Small intestine (tissue), 7 donors: ENCODE data around the gene TENM3. TPM values are rescaled to one million over a fixed set of nuclear protein-coding genes. Genes with fewer than 3 reads are reported as not detected.

Experiments
- DNase-seq, 2 donors: peaks; one replicate each; pipeline versions ENCODE4 v3.0.0 to v3.0.0-alpha.2; 2013
- FAIRE-seq: peaks from 2 replicates; lab custom pipeline; 2012; peaks lifted over from hg19 to GRCh38; lab: Jason Lieb, UNC
- H3K27ac ChIP-seq, 3 donors: one replicate each; pipeline ENCODE4 v1.5.1; 2013; ENCODE audit warnings: low read length in 2 of 3, mild to moderate bottlenecking in 2 of 3, control low read depth in 1 of 3, inconsistent platforms in 1 of 3, low read depth in 1 of 3, moderate library complexity in 1 of 3
- H3K27me3 ChIP-seq, 3 donors: one replicate each; pipeline ENCODE4 v1.6.1; 2013; ENCODE audit warnings: low read length in 3 of 3, inconsistent platforms in 1 of 3; ENCODE audit not compliant: control insufficient read depth in 3 of 3, insufficient read depth in 3 of 3
- H3K36me3 ChIP-seq, 3 donors: one replicate each; pipeline ENCODE4 v1.6.1; 2013; ENCODE audit warnings: low read length in 3 of 3, inconsistent platforms in 1 of 3, low read depth in 1 of 3, mild to moderate bottlenecking in 1 of 3, moderate library complexity in 1 of 3; ENCODE audit not compliant: control insufficient read depth in 3 of 3, insufficient read depth in 2 of 3
- H3K4me1 ChIP-seq, 3 donors: one replicate each; pipeline ENCODE4 v1.6.1; 2013; ENCODE audit warnings: low read length in 2 of 3, inconsistent platforms in 1 of 3, low read depth in 1 of 3, mild to moderate bottlenecking in 1 of 3, moderate library complexity in 1 of 3; ENCODE audit not compliant: control insufficient read depth in 3 of 3, insufficient read depth in 2 of 3
- H3K4me3 ChIP-seq, 3 donors: one replicate each; pipeline ENCODE4 v1.5.1; 2013; ENCODE audit warnings: low read length in 3 of 3, control low read depth in 1 of 3, inconsistent platforms in 1 of 3, low read depth in 1 of 3, mild to moderate bottlenecking in 1 of 3, moderate library complexity in 1 of 3
- H3K9me3 ChIP-seq, 2 donors: one replicate each; pipeline ENCODE4 v1.6.1; 2013; ENCODE audit warnings: low read depth in 1 of 2, low read length in 1 of 2; ENCODE audit not compliant: control insufficient read depth in 2 of 2, insufficient read depth in 1 of 2
- WGBS, 3 donors: extraction: QIAGEN DNeasy Blood & Tissue Kit; methylation state at CpG; one replicate each; pipeline ENCODE4 v1.1.7; 2013; 5-methylcytosine and 5-hydroxymethylcytosine counted together
- polyA plus RNA-seq, 4 donors: library from polyadenylated mRNA; stranded (reverse) in 3 of 4; unstranded in 1 of 4; fragments of 200-250 nt in 3 of 4; fragments of 120-200 nt in 1 of 4; gene quantifications; one replicate each; pipeline versions ENCODE4 v1.2.1 to v1.2.3, GENCODE V29; 2013
- donor health status: healthy with polysubstance abuse.
- donor health status: control.
- donor health status: control.
- donor health status: Bipolar disorder and iron deficiency.
- donor health status: healthy.

The TENM3 gene
- polyA plus RNA-seq, 4 donors, result 0.45 to 4.5 (median 1.1) TPM

DNA sequence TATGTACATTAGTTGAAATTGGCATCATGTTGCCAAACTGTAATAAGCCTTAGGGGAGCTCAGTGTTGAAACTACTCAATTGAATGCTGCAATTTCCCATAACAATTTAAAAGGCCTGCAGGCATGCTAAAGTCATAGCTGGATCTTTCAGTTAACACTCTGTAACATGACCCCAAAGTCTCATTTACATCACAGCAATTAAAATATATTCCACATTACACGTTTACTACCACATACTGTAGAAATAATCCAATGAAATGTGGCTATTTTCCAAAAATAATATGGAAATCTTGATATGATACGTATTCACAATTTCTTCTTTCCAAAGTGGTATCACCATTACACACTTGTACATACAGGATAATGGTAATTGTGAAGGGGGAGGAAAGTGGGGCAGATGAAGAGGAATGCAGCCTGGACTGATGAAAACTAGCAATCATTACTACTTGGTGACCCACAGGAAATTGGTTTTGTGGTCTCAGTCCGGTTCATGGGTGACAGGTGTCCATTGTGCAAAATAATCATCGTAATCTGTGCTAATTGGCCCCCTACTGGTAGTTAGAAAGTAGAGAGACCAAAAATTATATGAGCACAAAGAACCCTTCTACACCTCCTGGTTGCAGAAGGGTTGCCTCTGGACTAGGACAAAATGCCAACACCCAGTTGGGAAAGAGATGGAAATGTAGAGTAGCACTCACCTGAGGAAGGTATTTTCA is 63.7 kb downstream of the TENM3 start:
- no peaks in the 10 kb centered on the region for H3K4me1 ChIP-seq
- no peak overlapping the region for H3K27ac ChIP-seq
- H3K4me3 ChIP-seq, result no peak overlapping the region
- H3K27me3 ChIP-seq, result no peaks in the 10 kb centered on the region
- H3K36me3 ChIP-seq, result no peaks in the 10 kb centered on the region
- DNase-seq (no peak), FAIRE-seq (no peak)
- 69 to 73% (median 70%) methylated on average over 4 of the region's 4 CpGs for WGBS, 3 donors
- no peaks in the 10 kb centered on the region for H3K9me3 ChIP-seq

DNA sequence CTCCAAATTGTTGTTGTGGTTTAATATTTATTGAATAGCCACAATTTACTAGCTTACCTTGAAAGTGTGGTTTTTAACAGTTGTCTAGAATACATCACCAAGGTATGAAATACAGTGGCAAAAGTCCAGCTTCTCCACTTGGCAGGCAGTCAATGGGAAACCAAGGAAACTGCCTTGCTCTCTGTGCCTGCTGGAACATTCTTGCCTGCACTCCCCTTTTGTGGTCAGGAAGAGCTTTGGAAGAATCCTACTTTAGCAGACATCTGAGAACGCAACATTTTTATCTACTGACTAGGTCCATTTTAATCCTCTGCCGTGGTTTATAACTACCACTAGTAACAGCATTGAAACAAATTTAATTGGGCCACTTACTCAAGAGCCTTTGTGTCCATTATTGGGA is 64.5 kb downstream of the TENM3 start:
- Histone ChIP-seq H3K4me3 (no peak overlapping the region), H3K4me1 (no peaks in the 10 kb centered on the region), H3K9me3 (no peaks in the 10 kb centered on the region), H3K36me3 (no peaks in the 10 kb centered on the region), H3K27ac (no peak overlapping the region), H3K27me3 (no peaks in the 10 kb centered on the region)
- 89 to 95% (median 90%) methylated on average over 2 of the region's 2 CpGs for WGBS, 3 donors
- no peak for DNase-seq
- FAIRE-seq, result no peak

DNA sequence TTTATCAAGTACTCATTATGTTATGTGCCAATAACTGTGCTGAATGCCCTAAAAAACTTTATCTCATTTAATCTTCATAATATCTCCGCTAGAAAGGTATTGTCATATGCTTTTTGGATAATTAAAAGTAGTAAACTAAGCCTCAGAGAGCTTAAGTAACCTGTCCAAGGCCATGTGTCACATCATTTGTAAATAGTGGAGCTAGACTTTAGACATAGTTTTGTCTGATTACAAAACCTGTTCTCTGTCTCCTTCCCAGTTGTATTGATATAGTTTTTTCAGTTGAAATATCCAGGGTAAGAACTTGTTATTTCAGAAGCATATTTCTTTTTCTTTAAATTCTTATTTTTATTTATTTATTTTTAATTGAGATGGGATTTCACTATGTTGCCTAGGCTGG is 66.7 kb downstream of the TENM3 start:
- H3K27ac ChIP-seq, result no peak overlapping the region
- WGBS, 3 donors, result 63 to 81% (median 63%) methylated on average over 1 of the region's 1 CpG
- no peak for FAIRE-seq

DNA sequence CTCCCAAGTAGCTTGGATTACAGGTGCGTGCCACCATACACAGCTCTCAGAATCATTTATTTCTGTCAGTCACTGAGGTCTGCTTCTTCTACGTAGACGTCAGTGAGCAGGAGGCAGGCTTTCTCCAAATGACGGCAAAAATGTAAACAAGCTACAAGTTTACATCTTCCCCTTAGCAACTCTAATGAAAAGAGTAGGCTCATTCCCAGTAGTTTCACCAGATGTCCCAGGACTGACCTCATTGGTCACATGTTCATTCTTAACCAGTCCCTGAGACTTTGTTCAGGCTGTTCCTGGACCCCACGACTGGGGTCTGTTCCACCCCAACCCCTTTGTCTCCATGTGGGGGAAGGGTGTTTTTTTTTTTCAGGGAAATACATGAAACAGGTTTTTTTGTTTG is 67.1 kb downstream of the TENM3 start:
- H3K4me3 ChIP-seq, result no peak overlapping the region
- no peak overlapping the region for H3K27ac ChIP-seq
- FAIRE-seq (no peak), DNase-seq (no peak)
- H3K9me3 ChIP-seq, result peaks cover 0 to 7% of the 10 kb centered on the region in 2 donors
- no peaks in the 10 kb centered on the region for H3K4me1 ChIP-seq
- no peaks in the 10 kb centered on the region for H3K36me3 ChIP-seq
- 66 to 84% (median 73%) methylated on average over 5 of the region's 5 CpGs for whole genome bisulfite sequencing, 3 donors
- no peaks in the 10 kb centered on the region for H3K27me3 ChIP-seq

More for the DNA sequence above, 66.7 kb downstream of the TENM3 start:
- Histone ChIP-seq H3K36me3 (no peaks in the 10 kb centered on the region), H3K27me3 (no peaks in the 10 kb centered on the region), H3K9me3 (peaks cover 0 to 7% of the 10 kb centered on the region in 2 donors), H3K4me1 (no peaks in the 10 kb centered on the region), H3K4me3 (no peak overlapping the region)
- no peak for DNase-seq

DNA sequence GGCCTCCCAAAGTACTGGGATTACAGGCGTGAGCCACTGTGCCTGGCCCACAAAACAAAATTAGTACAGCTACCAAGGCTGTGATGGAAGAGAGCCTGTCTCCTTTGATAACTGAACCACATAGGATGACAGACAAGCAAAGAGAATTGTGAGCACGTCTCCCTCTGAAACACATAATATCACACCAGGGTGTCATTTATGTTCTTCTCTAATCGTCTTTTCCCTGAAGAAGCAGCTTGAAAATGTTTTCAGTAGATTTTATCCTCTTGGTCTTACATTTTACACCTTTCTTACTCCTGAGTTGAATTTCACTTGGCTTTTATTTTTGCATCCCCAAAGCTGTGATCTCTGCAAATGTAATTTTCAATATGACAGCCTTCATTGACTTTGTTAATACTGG is 67.8 kb downstream of the TENM3 start:
- DNase-seq, result no peak

DNA sequence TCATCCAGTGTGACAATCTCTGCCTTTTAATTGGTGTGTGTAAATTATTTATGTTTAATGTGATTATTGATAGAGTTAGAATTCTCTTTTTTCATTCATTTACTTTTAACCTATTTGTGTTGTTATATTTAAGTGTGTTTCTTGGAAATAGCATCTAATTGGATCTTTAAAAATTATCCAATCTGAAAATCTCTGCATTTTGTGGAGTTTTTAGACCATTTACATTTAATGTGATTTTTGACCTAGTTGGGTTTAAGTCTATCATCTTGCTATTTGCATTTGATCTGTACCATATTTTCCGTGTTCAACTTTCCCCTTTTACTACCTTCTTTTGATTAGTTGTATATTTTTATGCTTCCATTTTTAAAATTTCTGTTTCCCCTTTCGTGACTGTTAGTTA is 71.3 kb downstream of the TENM3 start:
- FAIRE-seq, result no peak
- 76 to 85% (median 81%) methylated on average over 2 of the region's 2 CpGs for WGBS, 3 donors
- no peaks in the 10 kb centered on the region for H3K27me3 ChIP-seq

More for the DNA sequence above, 67.8 kb downstream of the TENM3 start:
- Histone ChIP-seq H3K27ac (no peak overlapping the region), H3K9me3 (peaks cover 0 to 7% of the 10 kb centered on the region in 2 donors), H3K4me1 (no peaks in the 10 kb centered on the region), H3K4me3 (no peak overlapping the region), H3K27me3 (no peaks in the 10 kb centered on the region), H3K36me3 (no peaks in the 10 kb centered on the region)
- no peak for FAIRE-seq
- WGBS, 3 donors, result 68 to 83% (median 80%) methylated on average over 3 of the region's 3 CpGs

DNA sequence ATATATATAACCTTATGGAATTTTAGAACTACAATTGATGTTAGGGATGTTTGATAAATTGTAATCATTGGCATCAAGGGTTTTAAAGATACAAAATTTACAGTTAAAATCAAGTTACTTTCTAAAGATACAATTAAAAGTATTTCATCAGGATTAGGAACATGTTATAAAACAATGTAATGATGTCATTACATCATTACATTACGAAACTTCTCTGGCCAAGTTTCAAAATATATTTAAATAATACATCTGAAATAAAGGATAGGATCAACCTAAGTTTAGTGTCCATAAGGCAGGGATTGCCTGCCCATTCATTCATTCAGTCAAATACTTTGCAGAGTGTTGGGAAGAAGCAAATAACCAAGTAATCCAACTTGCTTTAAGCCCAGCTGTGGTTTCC is 75.1 kb downstream of the TENM3 start:
- Histone ChIP-seq H3K27me3 (no peaks in the 10 kb centered on the region), H3K4me3 (no peak overlapping the region), H3K36me3 (no peaks in the 10 kb centered on the region), H3K27ac (no peak overlapping the region), H3K4me1 (no peaks in the 10 kb centered on the region), H3K9me3 (peaks cover 0 to 7% of the 10 kb centered on the region in 2 donors)
- FAIRE-seq, result no peak
- DNase-seq, result no peak
- 32 to 59% (median 55%) methylated on average over 1 of the region's 1 CpG for WGBS, 3 donors

More for the DNA sequence above, 71.3 kb downstream of the TENM3 start:
- no peaks in the 10 kb centered on the region for H3K4me1 ChIP-seq
- no peak overlapping the region for H3K27ac ChIP-seq
- peaks cover 0 to 7% of the 10 kb centered on the region in 2 donors for H3K9me3 ChIP-seq
- no peak for DNase-seq
- H3K36me3 ChIP-seq, result no peaks in the 10 kb centered on the region
- no peak overlapping the region for H3K4me3 ChIP-seq

DNA sequence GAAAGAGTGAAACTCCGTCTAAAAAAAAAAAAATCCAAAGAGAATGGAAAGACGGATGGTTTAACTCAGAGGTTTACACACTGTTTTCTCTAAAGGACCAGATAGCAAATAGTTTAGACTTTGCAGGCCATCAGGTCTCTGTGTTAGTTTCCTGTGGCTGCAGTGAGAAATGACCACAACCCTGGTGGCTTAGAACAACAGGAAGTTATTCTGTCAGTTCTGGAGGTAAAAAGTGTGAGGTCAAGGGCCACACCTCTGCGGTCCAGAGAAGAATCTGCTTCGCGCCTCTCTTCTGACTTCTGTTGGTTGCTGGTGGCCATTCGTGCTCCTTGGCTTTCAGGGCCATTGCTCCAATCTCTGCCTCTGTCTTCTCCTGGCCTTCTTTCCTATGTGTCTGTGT is 76.9 kb downstream of the TENM3 start:
- DNase-seq (no peak), FAIRE-seq (no peak)
- no peaks in the 10 kb centered on the region for H3K36me3 ChIP-seq
- no peaks in the 10 kb centered on the region for H3K27me3 ChIP-seq
- no peak overlapping the region for H3K4me3 ChIP-seq
- WGBS, 3 donors, result 67 to 88% (median 83%) methylated on average over 6 of the region's 6 CpGs
- no peaks in the 10 kb centered on the region for H3K4me1 ChIP-seq
- H3K9me3 ChIP-seq, result no peaks in the 10 kb centered on the region
- H3K27ac ChIP-seq, result no peak overlapping the region

DNA sequence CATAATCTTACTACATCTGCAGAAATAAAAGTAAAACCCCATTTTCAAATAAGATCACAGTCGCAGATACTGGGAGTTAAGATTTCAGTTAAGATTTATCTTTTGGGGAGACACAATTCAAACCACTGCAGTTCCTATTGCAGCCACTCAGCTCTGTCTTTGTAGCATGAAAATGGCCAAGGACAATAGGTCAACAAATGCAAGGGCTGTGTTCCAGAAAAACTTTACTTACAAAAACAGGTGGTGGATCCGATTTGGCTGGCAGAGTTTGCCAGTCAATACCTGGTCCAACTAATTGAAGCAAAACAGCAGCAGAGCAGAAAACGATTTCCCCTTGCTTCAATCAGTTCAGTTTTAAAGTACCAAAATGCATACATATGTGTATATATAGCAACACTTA is 77.4 kb downstream of the TENM3 start:
- H3K9me3 ChIP-seq, result no peaks in the 10 kb centered on the region
- no peaks in the 10 kb centered on the region for H3K27me3 ChIP-seq
- H3K4me1 ChIP-seq, result no peaks in the 10 kb centered on the region
- no peak overlapping the region for H3K27ac ChIP-seq
- H3K36me3 ChIP-seq, result no peaks in the 10 kb centered on the region
- FAIRE-seq, result no peak
- no peak for DNase-seq
- WGBS, 3 donors, result 73 to 79% (median 77%) methylated on average over 3 of the region's 3 CpGs
- H3K4me3 ChIP-seq, result no peak overlapping the region
